ENCODE measurements around the gene USP44. TPM values are rescaled to one million over a fixed set of nuclear protein-coding genes. Genes with fewer than 3 reads are reported as not detected.

USP44 gene
- polyA plus RNA-seq, 1 experiment: 62.0 TPM

- ChIA-PET POLR2A (no interaction called here), CTCF (interaction anchor here (0.6 kb wide), 1 partner anchor 464 kb away, joined by 3 read pairs; no protein-coding TSS in a partner anchor)
- Histone ChIP-seq H3K27ac (ENCODE audit: low read depth, low read length) (no peak overlapping the region), H3K27me3 (ENCODE audit: control insufficient read depth, insufficient read depth, low read length) (no peaks in the 10 kb centered on the region), H3K4me3 (ENCODE audit: low read depth, low read length) (no peak overlapping the region), H3K9me3 (ENCODE audit: control insufficient read depth, insufficient read depth, low read length) (no peaks in the 10 kb centered on the region)
- no peak for TF ChIP-seq CTCF (IDR thresholded peaks at IDR 0.05; ENCODE audit: low read depth, low read length)
- DNase-seq (ENCODE audit: low read depth, low spot score): no peak
These were observed 39.3 kb downstream of the USP44 start for GRCh38 chr12:95511977-95512376.

DNA sequence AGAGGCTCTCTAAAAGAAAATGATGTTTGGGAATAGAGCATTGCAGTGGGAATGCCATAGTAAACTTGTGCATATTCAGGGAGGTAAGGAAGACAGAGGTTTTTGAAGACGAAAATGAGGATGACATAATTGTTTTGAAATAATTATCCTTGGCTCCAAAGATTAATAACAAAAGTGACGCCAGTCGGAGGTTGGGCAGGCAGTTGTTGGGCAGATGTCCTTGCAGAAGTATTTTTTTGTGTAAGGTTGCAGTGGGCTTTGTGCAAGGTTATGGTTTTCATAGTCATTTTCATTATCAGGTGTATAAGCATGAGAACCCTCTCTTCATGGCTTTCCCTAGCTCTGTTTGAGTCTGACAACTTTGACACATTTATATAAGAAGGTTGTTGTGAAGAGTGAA is 42.0 kb downstream of the USP44 start:
- CTCF ChIA-PET: interaction anchor here (0.6 to 1.1 kb wide), 2 partner anchors 25 to 166 kb away, joined by 3 to 7 read pairs; no protein-coding TSS in a partner anchor

GRCh38 chr12:95506707-95507523 is 44.4 kb downstream of the USP44 start:
- CTCF ChIA-PET: interaction anchor here (0.7 kb wide), 1 partner anchor 454 kb away, joined by 5 read pairs; no protein-coding TSS in a partner anchor
- no peak for DNase-seq (ENCODE audit: low read depth, low spot score)

More for the DNA sequence above, 42.0 kb downstream of the USP44 start:
- Histone ChIP-seq H3K9me3 (ENCODE audit: control insufficient read depth, insufficient read depth, low read length) (no peaks in the 10 kb centered on the region), H3K27me3 (ENCODE audit: control insufficient read depth, insufficient read depth, low read length) (no peaks in the 10 kb centered on the region), H3K4me3 (ENCODE audit: low read depth, low read length) (no peak overlapping the region), H3K27ac (ENCODE audit: low read depth, low read length) (no peak overlapping the region)
- DNase-seq (ENCODE audit: low read depth, low spot score): no peak
- no peak for TF ChIP-seq CTCF (IDR thresholded peaks at IDR 0.05; ENCODE audit: low read depth, low read length)
- POLR2A ChIA-PET: interaction anchor here (0.6 to 1.2 kb wide), 2 partner anchors 14 to 35 kb away, joined by 4 to 5 read pairs; partner anchors contain the start of gene METAP2

GRCh38 chr12:95505039-95505438 is 46.2 kb downstream of the USP44 start:
- no peak for TF ChIP-seq CTCF (IDR thresholded peaks at IDR 0.05; ENCODE audit: low read depth, low read length)
- ChIA-PET POLR2A (no interaction called here), CTCF (no interaction called here)
- Histone ChIP-seq H3K27me3 (ENCODE audit: control insufficient read depth, insufficient read depth, low read length) (no peaks in the 10 kb centered on the region), H3K27ac (ENCODE audit: low read depth, low read length) (no peak overlapping the region), H3K9me3 (ENCODE audit: control insufficient read depth, insufficient read depth, low read length) (no peaks in the 10 kb centered on the region), H3K4me3 (ENCODE audit: low read depth, low read length) (no peak overlapping the region)
- no peak for DNase-seq (ENCODE audit: low read depth, low spot score)

More at GRCh38 chr12:95506707-95507523, 44.4 kb downstream of the USP44 start:
- POLR2A ChIA-PET: no interaction called here
- no peak for TF ChIP-seq CTCF (IDR thresholded peaks at IDR 0.05; ENCODE audit: low read depth, low read length)
- no peaks in the 10 kb centered on the region for H3K9me3 ChIP-seq (ENCODE audit: control insufficient read depth, insufficient read depth, low read length)
- no peak overlapping the region for H3K4me3 ChIP-seq (ENCODE audit: low read depth, low read length)
- no peak overlapping the region for H3K27ac ChIP-seq (ENCODE audit: low read depth, low read length)
- no peaks in the 10 kb centered on the region for H3K27me3 ChIP-seq (ENCODE audit: control insufficient read depth, insufficient read depth, low read length)

- TF ChIP-seq CTCF (IDR thresholded peaks at IDR 0.05; ENCODE audit: low read depth, low read length): no peak
- Histone ChIP-seq H3K27ac (ENCODE audit: low read depth, low read length) (no peak overlapping the region), H3K27me3 (ENCODE audit: control insufficient read depth, insufficient read depth, low read length) (no peaks in the 10 kb centered on the region), H3K9me3 (ENCODE audit: control insufficient read depth, insufficient read depth, low read length) (peaks cover 1% of the 10 kb centered on the region; the same call in 1 of the 2 replicates), H3K4me3 (ENCODE audit: low read depth, low read length) (no peak overlapping the region)
- ChIA-PET POLR2A (no interaction called here), CTCF (no interaction called here)
- DNase-seq (ENCODE audit: low read depth, low spot score): no peak
These were observed 47.1 kb downstream of the USP44 start for GRCh38 chr12:95504140-95504539.
